Left cardiac atrium (tissue), 4 donors: ENCODE results near the gene CELSR2. TPM values are rescaled to one million over a fixed set of nuclear protein-coding genes. Genes with fewer than 3 reads are reported as not detected.

ENCODE experiments used
- ATAC-seq, 2 donors: fragments of 200-7000 bp; cut with Tn5 transposase; one replicate each; pipeline ENCODE4 v1.9.1; 2020; ENCODE audit warnings: mild to moderate bottlenecking in 2 of 2, moderate library complexity in 2 of 2
- DNase-seq: peaks from one replicate; pipeline ENCODE4 v3.0.0-alpha.2; 2020
- intact Hi-C, 2 donors: fragments of 100-400 bp; cut with DNase I; formaldehyde crosslinking; loops; one replicate each; pipeline versions ENCODE4 v1.14.1 to v1.15.1; 2022 to 2023
- long read RNA-seq: library from polyadenylated mRNA; unstranded; transcript quantifications from one replicate; pipeline ENCODE4 v2.0.0, GENCODE V29; 2021
- total RNA-seq, 2 donors: library from RNA; stranded (reverse); fragmentation: NEBNext Ultra II Directional; extraction: Animal tissue kit (Norgen Biotek cat#: 25700); gene quantifications; one replicate each; pipeline ENCODE4 v1.2.1, GENCODE V29; 2021
- donor health status: DM: no; HTN: yes; CAD: no.
- donor health status: DM: no; HTN: yes; CAD: no; lungs with severe emphysema.
- donor health status: DM: yes; HTN: yes; CAD: no.
- donor health status: Dilated cardiomyopathy.

Gene CELSR2, protein sequence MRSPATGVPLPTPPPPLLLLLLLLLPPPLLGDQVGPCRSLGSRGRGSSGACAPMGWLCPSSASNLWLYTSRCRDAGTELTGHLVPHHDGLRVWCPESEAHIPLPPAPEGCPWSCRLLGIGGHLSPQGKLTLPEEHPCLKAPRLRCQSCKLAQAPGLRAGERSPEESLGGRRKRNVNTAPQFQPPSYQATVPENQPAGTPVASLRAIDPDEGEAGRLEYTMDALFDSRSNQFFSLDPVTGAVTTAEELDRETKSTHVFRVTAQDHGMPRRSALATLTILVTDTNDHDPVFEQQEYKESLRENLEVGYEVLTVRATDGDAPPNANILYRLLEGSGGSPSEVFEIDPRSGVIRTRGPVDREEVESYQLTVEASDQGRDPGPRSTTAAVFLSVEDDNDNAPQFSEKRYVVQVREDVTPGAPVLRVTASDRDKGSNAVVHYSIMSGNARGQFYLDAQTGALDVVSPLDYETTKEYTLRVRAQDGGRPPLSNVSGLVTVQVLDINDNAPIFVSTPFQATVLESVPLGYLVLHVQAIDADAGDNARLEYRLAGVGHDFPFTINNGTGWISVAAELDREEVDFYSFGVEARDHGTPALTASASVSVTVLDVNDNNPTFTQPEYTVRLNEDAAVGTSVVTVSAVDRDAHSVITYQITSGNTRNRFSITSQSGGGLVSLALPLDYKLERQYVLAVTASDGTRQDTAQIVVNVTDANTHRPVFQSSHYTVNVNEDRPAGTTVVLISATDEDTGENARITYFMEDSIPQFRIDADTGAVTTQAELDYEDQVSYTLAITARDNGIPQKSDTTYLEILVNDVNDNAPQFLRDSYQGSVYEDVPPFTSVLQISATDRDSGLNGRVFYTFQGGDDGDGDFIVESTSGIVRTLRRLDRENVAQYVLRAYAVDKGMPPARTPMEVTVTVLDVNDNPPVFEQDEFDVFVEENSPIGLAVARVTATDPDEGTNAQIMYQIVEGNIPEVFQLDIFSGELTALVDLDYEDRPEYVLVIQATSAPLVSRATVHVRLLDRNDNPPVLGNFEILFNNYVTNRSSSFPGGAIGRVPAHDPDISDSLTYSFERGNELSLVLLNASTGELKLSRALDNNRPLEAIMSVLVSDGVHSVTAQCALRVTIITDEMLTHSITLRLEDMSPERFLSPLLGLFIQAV (N-terminal part only)
- 10 to 100 TPM; 15.6 to 21.1 TPM for total RNA-seq
- long read RNA-seq, partial matches to known transcripts: 5 of 8 reads
- long read RNA-seq, other reads (novel, unspliced or antisense): 3 of 8 reads

DNA sequence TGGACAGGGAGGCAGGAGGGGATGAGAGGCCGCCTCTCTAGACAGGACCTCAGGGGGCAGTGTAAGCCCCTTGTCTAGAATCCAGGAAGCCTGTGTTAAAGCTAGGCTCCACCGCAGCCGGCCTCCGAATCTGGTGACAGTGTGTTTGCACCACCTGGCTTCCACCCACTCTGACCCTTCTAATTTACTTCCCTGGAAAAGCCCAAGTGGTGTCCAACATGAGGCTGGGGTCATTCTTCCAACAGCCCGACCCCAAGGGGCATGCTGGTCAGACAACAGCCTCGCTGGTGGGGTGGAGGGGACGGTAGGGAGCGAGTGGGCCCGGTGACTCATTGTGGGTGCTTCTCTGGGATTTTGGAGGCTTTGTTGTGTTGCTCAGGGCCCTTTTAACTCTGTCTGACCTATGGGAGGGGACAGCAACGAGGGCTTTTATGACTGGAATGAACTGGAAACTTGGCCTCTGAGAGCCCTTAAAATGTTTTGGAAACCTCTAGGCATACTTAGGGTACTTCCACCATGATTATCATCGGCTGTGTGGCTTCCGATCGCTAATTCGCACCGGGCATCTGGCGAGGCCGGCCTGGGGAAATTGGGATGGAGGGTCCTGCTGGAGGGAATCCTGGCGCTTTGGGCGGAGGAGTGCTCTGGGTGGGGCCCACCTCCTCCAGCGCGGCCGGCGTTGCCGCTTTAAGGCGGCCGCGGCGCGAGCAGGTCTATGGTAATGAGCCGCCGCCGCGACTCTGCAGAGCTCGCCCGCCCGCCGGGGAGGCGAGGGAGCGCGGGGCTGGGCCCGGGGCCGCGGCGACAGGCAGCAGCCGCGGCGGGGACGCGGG, at the start of gene CELSR2:
TSS of gene CELSR2 (plus strand) at position 743 of the 833 bp plus-strand sequence. CDS start 541 bp downstream, outside the sequence.
- intact Hi-C loops: no loop called here
- peak; percentile 60 to 69 for ATAC-seq
- peak; percentile 64 for DNase-seq

DNA sequence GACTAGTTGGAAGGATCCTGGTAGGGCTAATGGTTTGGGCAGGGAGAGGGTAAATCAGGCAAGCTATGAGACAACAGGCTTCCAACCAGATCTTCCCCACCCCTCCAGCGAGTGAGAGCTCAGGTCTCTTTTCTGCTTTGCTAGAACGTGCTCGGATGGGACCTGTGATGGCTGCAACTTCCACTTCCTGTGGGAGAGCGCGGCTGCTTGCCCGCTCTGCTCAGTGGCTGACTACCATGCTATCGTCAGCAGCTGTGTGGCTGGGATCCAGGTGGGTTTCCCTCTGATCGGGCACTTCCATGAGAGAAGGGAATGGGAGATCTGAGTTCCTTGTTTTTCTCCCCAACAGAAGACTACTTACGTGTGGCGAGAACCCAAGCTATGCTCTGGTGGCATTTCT, 49.6 kb upstream of the CELSR2 start:
- no peak for ATAC-seq
- DNase-seq: no peak
- intact Hi-C loops: no loop called here

DNA sequence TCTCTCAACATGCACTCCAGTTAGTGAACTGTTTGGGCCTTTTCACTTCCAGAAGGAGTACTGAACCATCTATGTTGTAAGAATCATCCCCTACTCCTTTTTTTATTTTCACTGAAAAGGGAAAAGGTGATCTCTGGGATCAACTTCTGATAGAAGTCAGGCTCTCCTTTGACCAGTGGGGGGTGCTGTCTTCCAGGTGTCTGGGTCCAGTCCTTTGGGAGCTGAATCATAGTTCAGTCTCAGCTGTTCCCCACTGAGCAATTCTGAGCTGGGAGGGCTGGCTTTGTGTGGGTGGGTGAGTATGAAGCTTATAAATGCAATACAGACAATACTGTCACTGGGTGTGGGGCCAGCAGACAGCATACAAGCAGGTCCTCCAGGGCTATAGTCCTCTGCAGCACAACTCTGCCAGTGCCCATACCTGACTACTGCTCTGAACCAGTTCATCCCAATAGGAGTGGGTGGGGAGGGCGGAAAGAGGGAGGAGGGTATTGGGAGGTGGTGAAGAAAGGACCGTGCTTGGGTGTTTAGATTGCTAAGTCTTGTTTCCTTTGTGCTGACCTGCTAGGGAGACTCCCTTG, 48.1 kb upstream of the CELSR2 start:
- intact Hi-C loops: no loop called here
- peak in 1 of 2 donors; percentile 40 for ATAC-seq
- DNase-seq: peak; percentile 33

DNA sequence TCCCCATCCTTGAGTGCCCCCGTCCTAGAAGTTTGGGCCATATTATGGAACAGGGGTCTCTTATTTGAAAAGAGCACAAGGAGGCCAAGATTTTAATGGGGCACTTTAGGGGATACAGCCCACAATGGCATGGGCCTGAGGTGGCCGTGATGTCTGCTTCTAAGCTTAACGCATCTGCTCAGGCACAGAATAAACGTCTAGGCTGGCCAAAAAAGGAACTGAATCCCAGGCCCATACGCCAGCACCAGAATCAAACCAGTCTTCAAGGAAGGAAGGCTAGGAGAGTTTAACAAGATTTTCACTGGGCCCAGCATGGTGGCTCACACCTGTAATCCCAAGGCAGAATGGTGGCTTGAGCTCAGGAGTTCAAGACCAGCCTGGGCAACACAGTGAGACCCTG, 44.9 kb upstream of the CELSR2 start:
- intact Hi-C loops: no loop called here
- no peak for ATAC-seq
- no peak for DNase-seq

DNA sequence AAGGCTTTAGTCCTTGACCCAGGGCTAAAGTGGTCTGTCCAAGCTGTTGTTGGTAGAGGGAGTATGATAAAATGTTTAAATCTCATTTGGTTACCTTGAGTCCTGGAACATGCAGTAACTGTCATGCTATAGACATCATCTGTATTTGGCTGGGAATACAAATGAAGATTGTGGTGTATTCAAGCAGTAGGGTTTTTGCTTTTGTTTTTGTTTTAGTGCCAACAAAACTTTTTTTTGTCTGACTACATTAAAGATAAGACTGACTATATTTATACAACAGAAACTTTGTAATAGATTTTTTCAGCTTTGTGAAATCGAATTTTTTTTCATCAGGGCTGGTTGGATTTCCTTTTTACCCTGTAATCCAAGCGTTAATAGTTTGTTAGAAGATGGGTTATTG, 43.0 kb upstream of the CELSR2 start:
- intact Hi-C loops: loop anchor here in 1 of 2 donors (5.0 kb wide), 1 partner anchor 46 kb away; no protein-coding TSS in a partner anchor
- ATAC-seq: no peak
- DNase-seq: no peak

DNA sequence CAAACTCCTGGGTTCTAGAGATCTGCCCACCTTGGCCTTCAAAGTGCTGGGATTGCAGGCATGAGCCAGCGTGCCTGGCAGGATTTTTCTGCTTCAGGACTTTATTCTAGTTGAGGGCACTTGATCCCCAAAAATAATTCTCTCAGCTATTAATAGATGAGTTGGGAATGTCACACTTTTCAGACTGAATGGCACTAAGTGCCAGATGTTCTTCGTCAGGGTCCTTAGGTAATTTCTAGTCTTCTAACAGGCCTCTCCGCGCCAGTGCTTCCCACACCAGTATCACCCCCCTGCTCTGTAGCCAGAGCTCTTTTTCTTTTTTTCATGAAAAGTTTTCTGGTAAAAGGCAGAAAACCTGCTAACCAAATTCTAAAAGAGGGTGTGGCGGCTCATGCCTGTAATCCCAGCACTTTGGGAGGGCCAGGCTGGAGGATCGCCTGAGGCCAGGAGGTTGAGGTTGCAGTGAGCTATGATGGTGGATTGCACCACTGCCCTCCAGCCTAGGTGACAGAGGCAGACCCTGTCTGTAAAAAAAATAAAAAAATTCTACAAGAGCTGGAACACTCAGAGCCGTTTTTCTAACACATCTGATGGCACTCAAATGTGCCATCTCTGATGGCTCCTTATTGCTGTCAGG, 41.8 kb upstream of the CELSR2 start:
- intact Hi-C loops: loop anchor here in 1 of 2 donors (5.0 kb wide), 1 partner anchor 45 kb away; no protein-coding TSS in a partner anchor
- ATAC-seq (peak; percentile 8 to 71), DNase-seq (no peak)

DNA sequence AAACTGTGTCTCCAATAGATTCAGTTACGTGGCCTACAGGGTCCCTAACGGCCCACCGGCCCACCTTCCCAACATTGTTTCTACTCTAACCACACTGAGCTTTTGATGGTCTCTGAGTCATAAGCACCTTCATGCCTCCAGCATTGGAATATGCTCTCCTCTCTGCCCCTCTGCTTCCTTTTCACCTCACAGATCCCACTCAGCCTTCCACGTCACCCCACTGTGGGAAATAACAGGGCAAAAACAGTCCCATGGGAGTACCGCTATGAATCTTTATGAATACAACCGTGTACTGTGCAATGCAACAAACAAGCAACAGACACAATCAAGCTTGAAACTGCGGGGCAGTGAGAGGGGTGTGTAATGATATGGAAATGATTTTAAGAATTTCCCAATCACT, 40.9 kb upstream of the CELSR2 start:
- intact Hi-C loops: loop anchor here in 1 of 2 donors (5.0 kb wide), 1 partner anchor 44 kb away; no protein-coding TSS in a partner anchor
- no peak for ATAC-seq

DNA sequence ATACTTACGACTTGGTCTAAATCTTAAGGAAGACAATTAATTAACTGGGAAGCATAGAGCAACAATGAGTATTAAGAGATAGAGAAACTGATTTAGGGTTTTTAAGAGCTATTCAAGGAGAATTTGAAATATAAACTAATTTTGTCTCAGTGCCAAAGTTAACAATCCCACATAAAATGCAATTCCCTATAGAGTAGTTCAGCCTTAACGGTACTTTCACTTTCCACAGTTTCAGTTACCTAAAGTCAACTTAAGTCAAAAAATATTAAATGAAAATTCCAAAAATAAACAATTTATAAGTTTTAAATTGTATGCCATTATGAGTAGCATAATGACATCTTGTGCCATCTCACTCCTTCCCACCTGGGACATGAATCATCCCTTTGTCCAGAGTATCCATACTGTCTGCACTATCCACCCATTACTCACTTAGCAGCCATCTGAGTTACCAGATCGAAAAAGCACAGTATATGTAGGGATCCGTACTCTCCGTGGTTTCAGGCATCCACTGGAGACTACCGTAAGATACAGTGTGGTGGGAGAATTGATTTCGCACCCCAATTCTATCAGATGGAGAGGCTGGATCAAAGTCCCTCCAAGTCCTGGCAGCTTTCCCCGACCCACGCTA, 40.4 kb upstream of the CELSR2 start:
- DNase-seq: no peak
- ATAC-seq: no peak
- intact Hi-C loops: loop anchor here in 1 of 2 donors (5.0 kb wide), 1 partner anchor 43 kb away; no protein-coding TSS in a partner anchor

More for the DNA sequence above, 40.9 kb upstream of the CELSR2 start:
- DNase-seq: no peak

DNA sequence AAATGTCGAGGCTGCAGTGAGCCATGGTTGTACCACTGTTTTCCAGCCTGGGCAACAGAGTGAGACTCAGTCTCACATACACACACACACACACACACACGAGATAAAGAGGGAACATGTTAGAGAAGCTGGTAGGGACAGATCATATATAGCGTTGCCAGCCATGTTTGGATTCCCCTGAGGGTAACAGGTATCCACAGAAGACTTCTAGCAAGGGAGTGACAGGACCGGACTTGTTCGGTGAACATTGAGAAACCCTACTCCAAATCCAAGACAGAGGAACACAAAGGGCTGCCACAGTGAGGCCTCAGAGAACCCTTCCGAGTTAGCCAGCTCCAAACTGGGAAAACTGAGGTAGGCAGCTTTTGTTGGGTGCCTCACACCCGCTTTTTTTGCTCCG, 39.3 kb upstream of the CELSR2 start:
- no peak for ATAC-seq
- intact Hi-C loops: loop anchor here in 1 of 2 donors (10.0 kb wide), 1 partner anchor 115 kb away; the partner anchor contains the start of gene TMEM167B

DNA sequence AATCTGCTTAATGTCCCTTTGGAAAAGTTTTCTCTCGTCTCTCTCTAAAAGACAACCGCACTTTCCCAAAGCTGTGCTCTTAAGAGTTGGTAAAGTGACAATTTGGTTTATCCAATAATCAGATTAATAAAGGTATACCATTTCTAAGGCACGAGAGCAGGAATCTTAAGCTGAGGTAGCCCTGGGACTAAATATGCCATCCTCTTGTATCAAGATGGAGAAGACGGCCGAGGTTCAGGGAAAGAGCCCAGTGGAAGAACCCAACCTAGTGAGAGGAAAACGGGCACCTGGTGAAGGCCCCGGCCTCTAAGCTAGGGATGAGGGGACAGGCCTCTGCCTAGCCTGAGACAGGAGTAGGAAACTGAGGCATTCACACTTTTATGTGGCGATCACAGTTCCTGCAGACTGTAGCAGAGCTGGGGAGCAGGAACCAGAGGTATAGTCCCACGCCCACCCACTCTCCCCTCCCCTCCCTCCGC, 36.0 kb upstream of the CELSR2 start:
- DNase-seq (no peak), ATAC-seq (no peak)
- intact Hi-C loops: loop anchor here in 1 of 2 donors (10.0 kb wide), 1 partner anchor 119 kb away; the partner anchor contains the start of gene TMEM167B

More for the DNA sequence above, 39.3 kb upstream of the CELSR2 start:
- DNase-seq: no peak

DNA sequence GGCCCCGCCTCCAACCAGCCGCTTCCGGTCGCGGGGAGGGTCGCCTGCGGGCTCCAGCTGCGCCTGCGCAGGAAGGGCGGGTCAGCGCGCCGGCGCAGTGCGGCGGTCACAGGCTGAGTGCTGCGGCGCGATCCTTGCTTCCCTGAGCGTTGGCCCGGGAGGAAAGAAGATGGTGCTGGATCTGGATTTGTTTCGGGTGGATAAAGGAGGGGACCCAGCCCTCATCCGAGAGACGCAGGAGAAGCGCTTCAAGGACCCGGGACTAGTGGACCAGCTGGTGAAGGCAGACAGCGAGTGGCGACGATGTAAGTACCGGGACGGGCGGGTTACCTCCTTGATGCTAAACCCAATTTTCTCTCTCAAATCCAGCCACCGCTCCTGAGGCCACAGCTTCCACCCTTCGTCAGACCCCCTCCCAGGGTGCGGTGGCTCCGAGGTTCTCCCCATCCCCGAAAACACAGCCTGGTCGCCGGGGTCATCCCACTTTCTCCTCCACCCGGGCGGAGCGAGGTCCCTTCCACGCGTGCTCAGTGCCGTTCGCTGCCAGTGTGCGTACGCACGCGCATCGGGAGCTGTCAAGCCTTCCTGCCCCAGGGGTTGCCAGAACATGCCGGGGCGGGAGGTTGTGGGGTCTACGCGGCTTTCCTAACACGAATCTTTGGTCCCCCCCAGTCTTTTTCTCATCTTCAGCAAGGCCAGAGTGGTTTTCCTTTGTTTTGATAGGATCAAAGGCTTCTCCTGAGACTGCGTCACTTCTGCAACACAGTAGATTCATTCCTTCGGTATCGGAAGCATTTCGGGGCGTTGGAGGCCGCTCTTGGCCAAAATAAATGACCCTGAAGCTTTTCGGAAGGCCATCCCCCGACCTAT, 35.3 kb upstream of the CELSR2 start, which contains the start of gene SARS1:
TSS of gene SARS1 (plus strand) at position 95 of the 870 bp plus-strand sequence. CDS start at position 170, 75 bp downstream.
- DNase-seq: peak; percentile 91
- ATAC-seq: peak; percentile 97
- intact Hi-C loops: loop anchor here in 1 of 2 donors (10.0 kb wide), 1 partner anchor 119 kb away; the partner anchor contains the start of gene TMEM167B

DNA sequence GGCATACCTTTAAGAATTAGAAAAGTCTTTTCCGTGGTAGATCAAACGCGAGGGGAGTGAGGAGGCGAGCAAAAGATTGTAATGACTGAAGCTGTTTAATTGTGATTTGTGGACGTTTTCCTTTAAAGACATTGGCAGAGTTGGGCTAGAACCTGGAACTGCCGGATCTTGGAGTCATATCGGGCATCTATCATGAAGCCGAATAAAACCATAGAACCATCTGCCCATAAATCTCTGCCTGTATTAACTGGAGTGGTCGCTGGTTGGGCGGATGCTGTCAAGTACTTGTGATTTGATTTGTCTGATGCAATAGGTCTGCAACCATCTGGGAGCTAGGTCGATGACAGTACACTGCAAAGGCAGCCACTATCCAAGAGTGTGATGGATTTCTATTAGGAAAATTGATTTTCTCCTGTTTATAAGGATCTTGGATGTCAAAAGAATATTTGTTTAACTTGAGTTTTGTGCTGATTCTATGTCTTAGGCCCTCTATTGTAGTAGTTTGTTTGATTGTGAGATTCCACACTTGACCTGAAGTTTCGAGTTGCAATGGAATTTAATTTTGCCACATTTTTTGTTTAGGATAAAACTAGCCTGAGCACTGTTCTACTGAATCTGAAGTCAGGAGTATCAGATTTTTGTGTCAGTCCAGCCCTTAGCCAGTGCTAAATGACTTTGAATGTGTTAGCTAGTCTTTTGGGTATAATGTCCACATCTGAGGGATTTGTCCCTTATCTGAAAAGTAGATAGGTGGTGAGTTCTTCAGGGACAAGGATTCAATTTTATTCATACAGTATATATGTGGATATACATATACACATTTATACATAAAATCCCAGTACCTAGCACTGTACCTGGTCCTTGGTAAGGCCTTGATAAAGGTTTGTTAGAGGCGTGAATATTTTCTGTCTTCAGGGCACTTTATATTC, 34.4 kb upstream of the CELSR2 start:
- intact Hi-C loops: loop anchor here in 1 of 2 donors (10.0 kb wide), 1 partner anchor 120 kb away; the partner anchor contains the start of gene TMEM167B
- ATAC-seq: peak; percentile 60 to 66
- DNase-seq: peak; percentile 39

DNA sequence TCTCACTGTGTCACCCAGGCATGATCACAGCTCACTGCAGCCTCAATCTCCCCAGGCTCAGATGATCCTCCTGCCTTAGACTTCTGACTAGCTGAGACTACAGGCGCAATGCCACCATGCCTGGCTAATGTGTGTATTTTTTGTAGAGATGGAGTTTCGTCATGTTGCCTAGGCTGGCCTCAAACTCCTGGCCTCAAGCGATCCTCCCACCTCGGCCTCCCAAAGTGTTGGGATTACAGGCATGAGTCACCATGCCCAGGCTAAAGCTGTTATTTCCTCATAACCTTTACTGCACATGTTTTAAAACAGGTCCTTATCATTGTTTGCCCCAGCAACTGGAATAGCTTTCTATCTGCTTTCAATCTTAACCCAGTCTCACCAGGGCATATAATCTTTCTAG, 32.7 kb upstream of the CELSR2 start:
- intact Hi-C loops: loop anchor here in 1 of 2 donors (10.0 kb wide), 1 partner anchor 122 kb away; the partner anchor contains the start of gene TMEM167B
- no peak for ATAC-seq
- DNase-seq: no peak

DNA sequence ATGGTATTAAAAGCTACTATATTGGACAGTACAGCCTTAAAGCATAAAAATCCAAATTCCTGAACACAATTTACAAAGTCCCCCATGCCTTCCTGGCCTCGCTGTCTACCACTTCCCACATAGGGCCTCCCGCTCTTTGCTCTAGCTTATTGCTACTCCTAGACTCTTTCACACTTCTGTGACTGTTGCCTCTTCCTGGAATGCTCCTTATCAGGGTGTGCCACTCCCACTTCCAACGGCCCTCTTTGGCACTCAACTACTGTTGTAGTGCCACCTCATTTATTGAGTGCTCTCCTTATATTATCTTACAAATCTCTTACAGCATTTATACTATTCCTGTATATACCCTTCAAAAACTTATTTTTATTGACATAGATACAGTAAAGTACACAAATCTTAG, 30.8 kb upstream of the CELSR2 start:
- ATAC-seq: peak in 1 of 2 donors; percentile 4
- DNase-seq: peak; percentile 45
- intact Hi-C loops: loop anchor here in 1 of 2 donors (10.0 kb wide), 1 partner anchor 124 kb away; the partner anchor contains the start of gene TMEM167B
